Testis (tissue), 5 donors: Measurements from ENCODE around the gene SNAP23. TPM values are rescaled to one million over a fixed set of nuclear protein-coding genes. Genes with fewer than 3 reads are reported as not detected.

Experiments
- DNase-seq: peaks from one replicate; pipeline ENCODE4 v3.0.0-alpha.2; 2019
- H3K27ac ChIP-seq, 2 donors: fragments of 200-600 bp; sonication (generic); one replicate each; pipeline ENCODE4 v1.5.1; 2019
- H3K27me3 ChIP-seq: fragments of 200-600 bp; sonication (generic); one replicate; pipeline ENCODE4 v1.5.1; 2019
- H3K36me3 ChIP-seq: fragments of 200-600 bp; sonication (generic); one replicate; pipeline ENCODE4 v1.5.1; 2017; ENCODE audit warnings: low read depth; ENCODE audit errors: missing control alignments
- H3K4me1 ChIP-seq: fragments of 200-600 bp; sonication (generic); one replicate; pipeline ENCODE4 v1.5.1; 2019
- H3K4me3 ChIP-seq, 2 donors: fragments of 200-600 bp; sonication (generic); one replicate each; pipeline ENCODE4 v1.5.1; 2017 to 2019
- H3K9me3 ChIP-seq: fragments of 200-600 bp; sonication (generic); one replicate; pipeline ENCODE4 v1.5.1; 2017
- POLR2A ChIP-seq: fragments of 450-650 bp; IDR thresholded peaks from one replicate; pipeline ENCODE4 v1.6.1; 2017; ENCODE audit warnings: antibody characterized with exemption, mild to moderate bottlenecking, moderate library complexity
- WGBS, 2 donors: methylation state at CpG; one replicate each; pipeline ENCODE4 v1.1.5; 2018; 5-methylcytosine and 5-hydroxymethylcytosine counted together
- intact Hi-C: fragments of 100-400 bp; cut with DNase I; formaldehyde crosslinking; loops from one replicate; pipeline ENCODE4 v1.15.1; 2023; ENCODE audit warnings: low total_unique reads
- long read RNA-seq, 2 donors: transcript quantifications; one replicate each; lab custom pipeline, GENCODE V29; 2026
- polyA plus RNA-seq: library from polyadenylated mRNA; stranded (reverse); fragments of 350-450 nt; fragmentation: Illumina TruSeq; extraction: RNeasy Lipid Tissue Mini Kit (QIAGEN cat#74804); gene quantifications from one replicate; pipeline ENCODE4 v1.2.3, GENCODE V29; 2014; ENCODE audit warnings: low read depth, low replicate concordance; ENCODE audit not compliant: insufficient read depth
- total RNA-seq, 2 donors: library from RNA; depleted of rRNA; stranded (reverse); fragments of >200 nt; gene quantifications; one replicate each; pipeline ENCODE4 v1.2.3, GENCODE V29; 2016
- TF ChIP-seq, protein P1 (sequence below), 3 experiments: fragments of 450-650 bp in 2 of 3; fragments of 200-600 bp in 1 of 3; sonication (generic) in 1 of 3; IDR thresholded peaks; one replicate each; pipeline ENCODE4 v1.5.1; 2016 to 2019; ENCODE audit warnings: antibody characterized with exemption in 3 of 3, mild to moderate bottlenecking in 2 of 3, moderate library complexity in 1 of 3

Gene SNAP23
- total RNA-seq (100 to 1,000 TPM in 1 of 2 donors, 10 to 100 TPM in 1; 99.4 to 101 TPM), polyA plus RNA-seq (114 TPM)
- long read RNA-seq, donor 1, transcript SNAP23-201 (8 exons, 2,687 nt) = major isoform, 25 of 36 reads
- long read RNA-seq, donor 1, partial matches to known transcripts = 11 of 36 reads
- long read RNA-seq, donor 1, other reads (novel, unspliced or antisense) = 0 of 36 reads
- long read RNA-seq, donor 2, transcript SNAP23-201 (8 exons, 2,687 nt) = major isoform, 14 of 64 reads
- long read RNA-seq, donor 2, partial matches to known transcripts = 43 of 64 reads
- long read RNA-seq, donor 2, other reads (novel, unspliced or antisense) = 5 of 64 reads

DNA sequence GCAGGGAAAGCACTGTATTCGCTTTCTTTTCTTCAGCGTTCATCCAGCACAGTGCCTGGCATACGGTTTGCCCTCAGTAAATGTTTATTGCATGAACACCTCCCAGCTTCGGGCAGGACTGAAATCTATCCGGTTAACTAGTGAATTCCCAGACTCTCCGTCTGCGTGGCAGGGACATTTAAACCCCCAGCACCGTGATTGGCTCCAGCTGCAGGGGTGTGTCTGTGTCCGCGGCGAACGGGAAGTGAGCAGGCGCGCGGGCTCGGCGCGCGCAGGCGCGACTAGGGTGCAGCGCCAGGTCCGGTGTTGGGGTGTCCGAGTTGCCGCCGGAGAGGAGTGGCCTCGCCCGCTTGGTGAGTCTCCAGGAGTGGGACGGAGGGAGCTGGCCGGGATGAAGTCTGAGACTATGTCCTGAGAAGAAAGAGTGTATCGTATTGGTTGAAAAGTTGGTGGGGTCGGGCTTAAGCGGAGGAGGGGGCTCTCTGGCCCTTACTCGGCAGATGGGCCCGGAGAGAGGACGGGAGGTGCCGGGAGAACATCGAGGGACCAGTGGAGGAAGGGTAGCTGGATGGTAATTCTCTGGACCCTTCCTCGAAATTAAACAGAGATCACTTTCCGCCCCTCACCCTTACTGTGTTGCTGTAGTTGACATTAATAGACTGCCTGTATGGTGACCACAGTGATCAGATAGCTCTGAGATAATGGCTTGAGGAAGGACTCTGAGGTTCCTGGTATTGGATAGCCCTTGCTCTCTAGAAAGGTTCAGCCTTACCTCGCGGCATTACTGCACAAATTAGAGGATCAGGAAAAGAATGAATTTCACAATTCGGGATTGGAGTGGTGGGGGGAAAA lies at the start of gene SNAP23:
Gene SNAP23 (plus strand): TSS at position 274 of the 852 bp plus-strand sequence. CDS start 16,213 bp downstream, outside the sequence.
- Histone ChIP-seq H3K27ac (peak within 1 kb of the TSS; percentile 94 to 97), H3K4me3 (peak within 1 kb of the TSS; percentile 78 to 95), H3K27me3 (no peaks in the 10 kb centered on the region), H3K9me3 (no peaks in the 10 kb centered on the region), H3K4me1 (peaks cover 28% of the 10 kb centered on the region), H3K36me3 (no peaks in the 10 kb centered on the region)
- TF ChIP-seq POLR2A = peak; percentile 80
- TF ChIP-seq, protein P1, sequence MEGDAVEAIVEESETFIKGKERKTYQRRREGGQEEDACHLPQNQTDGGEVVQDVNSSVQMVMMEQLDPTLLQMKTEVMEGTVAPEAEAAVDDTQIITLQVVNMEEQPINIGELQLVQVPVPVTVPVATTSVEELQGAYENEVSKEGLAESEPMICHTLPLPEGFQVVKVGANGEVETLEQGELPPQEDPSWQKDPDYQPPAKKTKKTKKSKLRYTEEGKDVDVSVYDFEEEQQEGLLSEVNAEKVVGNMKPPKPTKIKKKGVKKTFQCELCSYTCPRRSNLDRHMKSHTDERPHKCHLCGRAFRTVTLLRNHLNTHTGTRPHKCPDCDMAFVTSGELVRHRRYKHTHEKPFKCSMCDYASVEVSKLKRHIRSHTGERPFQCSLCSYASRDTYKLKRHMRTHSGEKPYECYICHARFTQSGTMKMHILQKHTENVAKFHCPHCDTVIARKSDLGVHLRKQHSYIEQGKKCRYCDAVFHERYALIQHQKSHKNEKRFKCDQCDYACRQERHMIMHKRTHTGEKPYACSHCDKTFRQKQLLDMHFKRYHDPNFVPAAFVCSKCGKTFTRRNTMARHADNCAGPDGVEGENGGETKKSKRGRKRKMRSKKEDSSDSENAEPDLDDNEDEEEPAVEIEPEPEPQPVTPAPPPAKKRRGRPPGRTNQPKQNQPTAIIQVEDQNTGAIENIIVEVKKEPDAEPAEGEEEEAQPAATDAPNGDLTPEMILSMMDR (IDR thresholded peaks at IDR 0.05) = no peak
- peak; percentile 96 for DNase-seq
- WGBS, 2 donors = 0 to 1% methylated on average over 24 to 43 of the region's 43 CpGs
- intact Hi-C loops = no loop called here

DNA sequence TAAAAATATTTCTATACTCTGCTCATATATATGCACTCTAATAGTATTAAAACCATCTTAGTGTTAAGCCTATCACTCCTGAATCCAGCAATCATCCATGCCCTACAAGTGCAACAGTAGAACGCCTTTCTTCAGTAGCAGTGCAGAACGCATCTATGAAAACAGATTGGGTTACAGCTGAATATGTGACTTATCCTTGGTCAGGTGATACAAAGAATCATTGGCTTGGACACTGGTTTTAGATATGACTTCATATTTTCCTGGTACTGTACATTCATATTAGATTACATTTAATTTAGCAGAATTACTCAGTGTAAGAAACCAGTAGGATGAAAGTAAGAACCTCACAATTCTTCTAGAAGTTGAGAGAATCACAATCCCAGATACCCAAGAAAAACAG lies 47.8 kb upstream of the SNAP23 start:
- TF ChIP-seq, protein P1 (IDR thresholded peaks at IDR 0.05) = no peak
- TF ChIP-seq POLR2A = no peak
- no peaks in the 10 kb centered on the region for H3K4me1 ChIP-seq
- H3K4me3 ChIP-seq = no peak overlapping the region
- DNase-seq = no peak
- 95 to 97% methylated on average over 2 of the region's 2 CpGs for WGBS, 2 donors
- H3K9me3 ChIP-seq = no peaks in the 10 kb centered on the region
- intact Hi-C loops = no loop called here
- H3K27ac ChIP-seq = no peak overlapping the region
- H3K36me3 ChIP-seq = peaks cover 5% of the 10 kb centered on the region
- no peaks in the 10 kb centered on the region for H3K27me3 ChIP-seq

DNA sequence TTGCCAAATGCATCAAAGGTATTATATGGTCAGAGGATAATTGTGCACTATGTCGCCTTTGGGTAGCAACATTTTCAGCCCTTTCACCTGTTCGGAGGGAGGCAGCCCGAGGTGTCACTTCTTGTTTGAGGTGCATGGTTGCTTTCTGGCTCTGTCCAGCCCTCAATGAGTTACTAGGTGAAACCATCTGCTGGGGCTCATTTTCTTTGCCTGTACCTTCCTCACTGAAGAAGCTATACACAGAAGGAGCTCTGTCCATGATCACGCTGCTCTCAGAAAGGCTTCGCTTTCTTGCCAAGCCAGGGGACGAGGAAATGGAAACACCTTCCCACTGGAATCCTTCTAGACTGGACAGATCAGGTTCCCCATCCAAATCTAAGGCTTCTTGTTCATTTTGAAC lies 47.2 kb upstream of the SNAP23 start:
- Histone ChIP-seq H3K9me3 (no peaks in the 10 kb centered on the region), H3K4me3 (no peak overlapping the region), H3K27me3 (no peaks in the 10 kb centered on the region), H3K27ac (no peak overlapping the region), H3K36me3 (peaks cover 5% of the 10 kb centered on the region), H3K4me1 (no peaks in the 10 kb centered on the region)
- 86 to 91% methylated on average over 4 to 6 of the region's 6 CpGs for WGBS, 2 donors
- intact Hi-C loops = no loop called here
- TF ChIP-seq POLR2A = no peak
- TF ChIP-seq, protein P1 (IDR thresholded peaks at IDR 0.05) = no peak
- DNase-seq = no peak

DNA sequence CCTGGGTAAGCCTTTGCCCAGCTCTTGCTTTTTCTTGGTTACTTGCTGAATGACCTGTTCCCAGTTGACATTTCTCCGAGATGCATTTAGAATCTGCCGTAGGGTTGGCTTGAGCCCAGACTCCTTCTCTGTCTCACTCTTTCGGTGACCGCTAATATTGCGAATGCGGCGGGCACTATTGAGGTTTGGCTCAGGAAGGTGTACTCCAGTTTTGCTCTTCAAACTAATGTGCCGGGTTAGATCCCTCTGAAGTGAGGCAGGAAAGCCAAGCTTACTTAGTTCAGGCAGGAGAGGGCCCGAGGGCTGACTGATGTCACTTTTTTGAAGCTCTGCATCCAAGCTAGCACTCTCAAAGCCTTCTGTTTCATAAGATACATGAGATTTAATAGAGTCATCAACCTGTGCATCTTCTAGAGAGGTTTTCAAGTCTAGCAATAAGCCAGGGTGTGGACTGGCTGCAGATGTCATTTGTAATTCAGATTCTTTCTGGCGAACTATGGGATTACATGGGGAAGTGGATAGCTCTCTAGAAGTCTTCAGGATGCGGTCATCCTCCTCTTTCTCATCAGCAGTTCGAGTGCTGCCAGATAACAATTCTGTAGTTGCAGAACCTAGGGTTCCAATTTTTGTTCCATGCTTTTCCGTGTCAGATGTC lies 45.5 kb upstream of the SNAP23 start:
- 95 to 98% methylated on average over 13 of the region's 13 CpGs for WGBS, 2 donors
- no peak for DNase-seq
- Histone ChIP-seq H3K4me1 (no peaks in the 10 kb centered on the region), H3K9me3 (no peaks in the 10 kb centered on the region), H3K27me3 (no peaks in the 10 kb centered on the region), H3K36me3 (peaks cover 5% of the 10 kb centered on the region), H3K4me3 (no peak overlapping the region), H3K27ac (no peak overlapping the region)
- TF ChIP-seq, protein P1 (IDR thresholded peaks at IDR 0.05) = no peak
- no peak for TF ChIP-seq POLR2A
- intact Hi-C loops = no loop called here
